HG03565 (cell line): ENCODE measurements around the gene SNX24.
"Not testable (repeated sequence)": the region's sequence is repeated elsewhere in the genome, so short reads cannot be mapped to it uniquely, and the experiment has no call there.

Experiments used
- ATAC-seq: cut with Tn5 transposase; IDR thresholded peaks from one replicate; pipeline ENCODE4 v1.9.1; 2021; ENCODE audit warnings: mild to moderate bottlenecking, moderate library complexity; ENCODE audit not compliant: unreplicated experiment

SNX24 gene

GRCh38 chr5:122870219-122870856 lies 24.9 kb downstream of the SNX24 start:
- no peak for ATAC-seq

- no peak for ATAC-seq
These were observed 26.2 kb downstream of the SNX24 start for GRCh38 chr5:122871661-122872060.

GRCh38 chr5:122874179-122874875 lies 28.9 kb downstream of the SNX24 start:
- ATAC-seq: no peak

- no peak for ATAC-seq
These were observed 32.1 kb downstream of the SNX24 start for GRCh38 chr5:122877518-122877917.

GRCh38 chr5:122879076-122879475 lies 33.7 kb downstream of the SNX24 start:
- no peak for ATAC-seq

- ATAC-seq: no peak
These were observed 34.8 kb downstream of the SNX24 start for GRCh38 chr5:122880170-122880689.

GRCh38 chr5:122880749-122881148 lies 35.3 kb downstream of the SNX24 start:
- peak; percentile 70 for ATAC-seq

GRCh38 chr5:122882831-122883230 lies 37.4 kb downstream of the SNX24 start:
- ATAC-seq: peak; percentile 38

- no peak for ATAC-seq
These were observed 39.7 kb downstream of the SNX24 start for GRCh38 chr5:122885045-122885517.

GRCh38 chr5:122885891-122886290 lies 40.5 kb downstream of the SNX24 start:
- ATAC-seq: no peak

GRCh38 chr5:122895141-122895540 lies 49.7 kb downstream of the SNX24 start:
- ATAC-seq: no peak

GRCh38 chr5:122896598-122897282 lies 51.3 kb downstream of the SNX24 start:
- no peak for ATAC-seq

- ATAC-seq: no peak
These were observed 51.8 kb downstream of the SNX24 start for GRCh38 chr5:122897283-122897602.

GRCh38 chr5:122901346-122901745 lies 55.9 kb downstream of the SNX24 start:
- ATAC-seq: no peak

- ATAC-seq: no peak
These were observed 56.9 kb downstream of the SNX24 start for GRCh38 chr5:122902263-122902662.

GRCh38 chr5:122906768-122907167 lies 61.4 kb downstream of the SNX24 start:
- ATAC-seq: no peak

GRCh38 chr5:122907276-122907675 lies 61.9 kb downstream of the SNX24 start:
- no peak for ATAC-seq

GRCh38 chr5:122908108-122908507 lies 62.7 kb downstream of the SNX24 start:
- no peak for ATAC-seq

GRCh38 chr5:122908662-122909061 lies 63.2 kb downstream of the SNX24 start:
- ATAC-seq: no peak

- no peak for ATAC-seq
These were observed 64.2 kb downstream of the SNX24 start for GRCh38 chr5:122909470-122910100.

GRCh38 chr5:122913436-122913835 lies 68.0 kb downstream of the SNX24 start:
- not testable (repeated sequence) for ATAC-seq
